HepG2 (cell line): ENCODE results near the gene SRP14. TPM values are rescaled to one million over a fixed set of nuclear protein-coding genes. Genes with fewer than 3 reads are reported as not detected.

Source experiments
- BRCA1 ChIP-seq: sonication (generic); formaldehyde crosslinking; IDR thresholded peaks from 2 replicates; pipeline ENCODE4 v1.4.0; 2020; ENCODE audit warnings: missing genetic modification reagents
- CHD4 ChIP-seq: fragments of 200-600 bp; sonication (generic); IDR thresholded peaks from 2 replicates; pipeline ENCODE4 v1.7.0; 2017; ENCODE audit warnings: mild to moderate bottlenecking, low read length, borderline replicate concordance
- ELF3 ChIP-seq: IDR thresholded peaks from 2 replicates; pipeline ENCODE4 v1.6.1; 2016; ENCODE audit warnings: missing genetic modification reagents, missing compliant biosample characterization
- FOXK2 ChIP-seq: fragments of 450-650 bp; IDR thresholded peaks from 2 replicates; pipeline ENCODE4 v1.6.1; 2016
- HOMEZ ChIP-seq: IDR thresholded peaks from 2 replicates; pipeline ENCODE4 v1.6.1; 2016; ENCODE audit warnings: low read depth
- PLSCR1 ChIP-seq: sonication (generic); formaldehyde crosslinking; IDR thresholded peaks from 2 replicates; pipeline ENCODE4 v1.5.0; 2020; ENCODE audit warnings: missing genetic modification reagents, mild to moderate bottlenecking, borderline replicate concordance
- PTBP1 ChIP-seq: fragments of 200-400 bp; formaldehyde crosslinking; IDR thresholded peaks from 2 replicates; pipeline ENCODE4 v1.6.1; 2018; ENCODE audit warnings: low read length, low read depth; ENCODE audit not compliant: poor library complexity, severe bottlenecking
- REST ChIP-seq, 2 experiments: IDR thresholded peaks; 2 replicates each; pipeline ENCODE4 v1.6.1; 2011 to 2012; ENCODE audit warnings: low read length in 2 of 2, borderline replicate concordance in 1 of 2, low read depth in 1 of 2, mild to moderate bottlenecking in 1 of 2, moderate library complexity in 1 of 2
- TOPORS ChIP-seq: sonication (generic); formaldehyde crosslinking; IDR thresholded peaks from 2 replicates; pipeline ENCODE4 v1.8.0; 2023; ENCODE audit warnings: mild to moderate bottlenecking, missing genetic modification reagents
- ZBTB33 ChIP-seq: sonication (generic); formaldehyde crosslinking; IDR thresholded peaks from 2 replicates; pipeline ENCODE4 v1.4.0; 2020; ENCODE audit warnings: missing genetic modification reagents
- ZBTB44 ChIP-seq: sonication (generic); formaldehyde crosslinking; IDR thresholded peaks from 2 replicates; pipeline ENCODE4 v1.4.0; 2020; ENCODE audit warnings: missing genetic modification reagents
- ZNF569 ChIP-seq: sonication (generic); formaldehyde crosslinking; IDR thresholded peaks from 2 replicates; pipeline ENCODE4 v1.5.0; 2020; ENCODE audit warnings: mild to moderate bottlenecking, missing genetic modification reagents, moderate library complexity, borderline replicate concordance
- ZNF577 ChIP-seq: sonication (generic); formaldehyde crosslinking; IDR thresholded peaks from 2 replicates; pipeline ENCODE4 v1.4.0; 2020; ENCODE audit warnings: mild to moderate bottlenecking, low read depth, missing genetic modification reagents, borderline replicate concordance
- ZNF609 ChIP-seq: sonication (generic); formaldehyde crosslinking; IDR thresholded peaks from 2 replicates; pipeline ENCODE4 v1.4.0; 2020; ENCODE audit warnings: mild to moderate bottlenecking, missing genetic modification reagents, borderline replicate concordance
- polyA plus RNA-seq, 8 experiments: library from polyadenylated mRNA; depleted of rRNA in 3 of 8; stranded (reverse) in 7 of 8; unstranded in 1 of 8; fragments of >200 nt; fragmentation: Illumina TruSeq in 4 of 8; extraction: Trizol in 4 of 8; gene quantifications; 2 replicates each; pipeline versions ENCODE4 v1.2.1 to v1.2.3, GENCODE V29; 2011 to 2016; ENCODE audit warnings: low read depth in 4 of 8, missing spikeins in 1 of 8, mixed read lengths in 1 of 8; ENCODE audit not compliant: insufficient read depth in 1 of 8
- total RNA-seq, 5 experiments: library from RNA; depleted of rRNA; stranded (reverse); fragments of >200 nt; fragmentation: Illumina TruSeq; extraction: Trizol; gene quantifications; 2 replicates each; pipeline ENCODE4 v1.2.3, GENCODE V29; 2016; ENCODE audit warnings: low read depth in 1 of 5

The SRP14 gene
- total and polyA plus RNA-seq, 2 of the 13 experiments (the other 11 are each of a cell fraction or from before 2014, with no cell fraction given), result 208 to 356 TPM

- TF ChIP-seq HOMEZ (CRISPR knock-in tag) (no peak; the same call in 1 of the 2 replicates), ZNF577 (CRISPR knock-in tag) (no peak), ZBTB33 (CRISPR knock-in tag) (no peak), REST (IDR thresholded peaks at IDR 0.05; ENCODE audit: borderline replicate concordance in 1 of 2, low read depth in 1 of 2, low read length in 2 of 2) (no peak), ZNF609 (CRISPR knock-in tag) (peak; percentile 67; the same call in 1 of the 2 replicates), BRCA1 (CRISPR knock-in tag) (peak; percentile 35; the same call in 1 of the 2 replicates), ZBTB44 (CRISPR knock-in tag) (no peak), ZNF569 (no peak), PTBP1 (no peak), PLSCR1 (CRISPR knock-in tag) (no peak), ELF3 (CRISPR knock-in tag) (0 out of 2 replicates have a peak, but pooled peaks have one; percentile 35), FOXK2 (no peak), TOPORS (CRISPR knock-in tag) (no peak), CHD4 (no peak)
Measured at GRCh38 chr15:40040770-40041169, 1.8 kb upstream of the SRP14 start (continued).
